T-helper 17 cell (primary cell): ENCODE measurements around the gene CDCP1. TPM values are rescaled to one million over a fixed set of nuclear protein-coding genes. Genes with fewer than 3 reads are reported as not detected.
"Not testable (repeated sequence)": the region's sequence is repeated elsewhere in the genome, so short reads cannot be mapped to it uniquely, and the experiment has no call there.

Source experiments
- ATAC-seq: fragments of 150-1000 bp; cut with Tn5 transposase; 2 replicates; pipeline ENCODE4 v1.10.0; 2021; ENCODE audit warnings: mild to moderate bottlenecking, moderate library complexity
- DNase-seq, 3 donors: peaks; one replicate each; pipeline versions ENCODE4 v3.0.0 to v3.0.0-alpha.2; 2020 to 2021
- H3K9me3 ChIP-seq: one replicate; pipeline ENCODE4 v1.7.0; 2013; ENCODE audit warnings: low read length, mild to moderate bottlenecking; ENCODE audit not compliant: control insufficient read depth, poor library complexity, severe bottlenecking
- H3K27ac Mint-ChIP-seq: one replicate; pipeline ENCODE4 v1.8.0; 2022; ENCODE audit warnings: mild to moderate bottlenecking, moderate library complexity, mixed read lengths
- H3K27me3 Mint-ChIP-seq: one replicate; pipeline ENCODE4 v1.8.0; 2022; ENCODE audit warnings: mixed read lengths
- H3K36me3 Mint-ChIP-seq: one replicate; pipeline ENCODE4 v1.8.0; 2022; ENCODE audit warnings: low read depth, mixed read lengths
- H3K4me1 Mint-ChIP-seq: one replicate; pipeline ENCODE4 v1.8.0; 2022; ENCODE audit warnings: mild to moderate bottlenecking, mixed read lengths
- H3K4me3 Mint-ChIP-seq: one replicate; pipeline ENCODE4 v1.8.0; 2022; ENCODE audit warnings: mild to moderate bottlenecking, moderate library complexity, mixed read lengths
- total RNA-seq, 4 donors: library from RNA in 2 of 4; stranded (reverse) in 2 of 4; gene quantifications; one replicate each; pipeline ENCODE4 v1.2.3 and lab custom pipeline; 2022 to 2026

Gene CDCP1
- total RNA-seq, 2 donors from 2014 or later: 0.31 to 0.32 TPM

DNA sequence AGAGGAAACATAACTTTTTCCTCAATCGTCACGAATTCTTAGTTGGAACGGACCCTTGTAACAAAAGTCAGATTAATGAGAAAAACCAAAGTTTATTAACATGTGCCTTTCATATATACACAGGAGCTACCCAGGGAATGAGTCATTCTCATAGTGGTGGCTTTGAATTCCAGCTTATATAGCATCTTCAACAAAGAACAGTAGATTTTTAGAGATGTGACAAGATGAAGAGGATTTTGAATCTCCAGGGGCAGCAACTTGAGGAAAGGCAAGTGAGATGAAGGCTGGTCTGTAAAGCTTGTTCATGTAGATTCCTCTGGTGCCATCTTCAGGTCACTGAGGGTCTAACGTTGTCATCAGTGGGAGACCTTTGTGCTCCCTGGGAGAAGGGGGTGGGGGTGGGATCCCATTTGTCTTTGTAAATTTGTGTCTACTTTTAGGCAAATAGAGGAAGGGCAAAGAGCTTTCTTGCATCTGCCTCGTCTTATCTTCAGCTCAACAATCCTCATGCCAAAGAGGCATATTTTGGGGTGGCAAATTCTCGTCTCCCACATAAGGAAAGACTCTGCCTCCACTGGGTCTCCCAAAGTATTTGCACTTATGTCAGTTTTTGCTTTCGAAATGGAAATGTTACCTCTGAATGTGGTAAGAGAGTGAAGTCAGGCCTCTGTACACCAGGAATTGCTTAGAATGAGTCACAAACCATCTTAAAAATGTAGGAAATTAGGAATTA is 90.6 kb downstream of the CDCP1 start:
- no peak overlapping the region for H3K27ac Mint-ChIP-seq
- H3K4me1 Mint-ChIP-seq: peaks cover 10% of the 10 kb centered on the region
- no peak for DNase-seq
- ATAC-seq: no peak
- H3K4me3 Mint-ChIP-seq: no peak overlapping the region
- no peaks in the 10 kb centered on the region for H3K36me3 Mint-ChIP-seq
- peaks cover 17% of the 10 kb centered on the region for H3K27me3 Mint-ChIP-seq
- no peaks in the 10 kb centered on the region for H3K9me3 ChIP-seq

DNA sequence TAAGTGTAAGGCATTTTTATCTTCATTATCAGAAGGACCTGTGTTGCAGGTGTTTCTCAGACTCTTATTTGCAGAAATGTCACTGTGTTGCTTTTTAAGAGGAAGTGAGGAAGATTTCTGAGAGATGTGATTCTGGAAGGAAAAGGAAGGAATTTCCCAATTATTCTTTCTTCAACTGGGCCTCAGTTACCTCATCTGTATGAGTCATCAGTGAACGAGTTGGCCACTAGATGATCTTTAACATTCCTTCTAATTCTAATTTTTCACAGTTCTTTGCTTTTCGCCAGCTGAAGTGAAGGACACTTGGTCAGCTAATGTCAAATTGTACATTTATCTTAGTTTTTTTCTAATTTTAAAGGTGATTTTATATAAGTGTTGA is 91.2 kb downstream of the CDCP1 start:
- H3K4me1 Mint-ChIP-seq: peaks cover 10% of the 10 kb centered on the region
- DNase-seq (no peak), ATAC-seq (no peak)
- no peak overlapping the region for H3K27ac Mint-ChIP-seq
- H3K9me3 ChIP-seq: no peaks in the 10 kb centered on the region
- peaks cover 21% of the 10 kb centered on the region for H3K27me3 Mint-ChIP-seq
- no peaks in the 10 kb centered on the region for H3K36me3 Mint-ChIP-seq
- H3K4me3 Mint-ChIP-seq: no peak overlapping the region

DNA sequence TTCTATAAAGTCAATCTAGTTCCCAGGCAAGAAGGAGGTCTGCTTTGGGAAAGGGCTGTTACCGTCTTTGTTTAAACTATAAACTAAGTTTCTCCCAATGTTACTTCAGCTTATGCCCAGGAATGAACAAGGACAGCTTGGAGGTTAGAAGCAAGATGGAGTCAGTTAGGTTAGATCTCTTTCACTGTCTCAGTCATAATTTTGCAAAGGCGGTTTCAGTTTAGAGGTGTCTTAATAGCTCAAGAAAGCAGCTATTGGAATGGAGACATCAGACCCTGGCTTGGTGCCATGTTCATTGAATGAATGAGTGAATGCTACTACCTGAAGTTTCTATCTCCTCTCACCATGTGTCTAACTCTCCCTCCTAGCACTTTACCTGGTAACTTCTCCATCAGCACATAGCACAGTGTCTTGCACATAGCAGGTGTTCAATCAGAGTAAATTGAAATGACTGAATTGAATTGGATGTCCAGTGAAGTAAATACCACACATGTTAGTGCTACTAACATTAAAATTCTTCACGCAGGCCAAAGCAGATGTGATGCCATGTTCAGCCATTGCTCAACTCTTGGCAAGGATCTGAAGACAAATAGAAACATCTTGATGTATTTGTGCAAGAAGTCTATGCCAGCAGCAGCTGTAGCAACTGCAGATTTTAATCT is 91.9 kb downstream of the CDCP1 start:
- Mint-ChIP-seq H3K4me3 (no peak overlapping the region), H3K27ac (no peak overlapping the region), H3K36me3 (no peaks in the 10 kb centered on the region), H3K27me3 (peaks cover 28% of the 10 kb centered on the region), H3K4me1 (peaks cover 10% of the 10 kb centered on the region)
- H3K9me3 ChIP-seq: no peaks in the 10 kb centered on the region
- DNase-seq: no peak
- no peak for ATAC-seq

DNA sequence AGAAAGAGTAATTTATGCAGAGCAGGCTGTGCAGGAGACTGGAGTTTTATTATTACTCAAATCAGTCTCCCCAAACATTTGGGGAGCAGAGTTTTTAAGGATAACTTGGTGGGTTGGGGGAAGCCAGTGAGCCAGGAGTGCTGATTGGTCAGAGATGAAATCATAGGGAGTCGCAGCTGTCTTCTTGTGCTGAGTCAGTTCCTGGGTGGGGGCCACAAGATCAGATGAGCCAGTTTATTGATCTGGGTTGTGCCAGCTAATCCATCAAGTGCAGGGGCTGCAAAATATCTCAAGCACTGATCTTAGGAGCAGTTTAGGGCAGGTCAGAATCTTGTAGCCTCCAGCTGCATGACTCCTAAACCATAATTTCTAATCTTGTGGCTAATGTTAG is 92.4 kb downstream of the CDCP1 start:
- H3K9me3 ChIP-seq, H3K36me3 Mint-ChIP-seq, H3K4me3 Mint-ChIP-seq, ATAC-seq, H3K4me1 Mint-ChIP-seq, DNase-seq, H3K27ac Mint-ChIP-seq: not testable (repeated sequence)
- peaks cover 33% of the 10 kb centered on the region for H3K27me3 Mint-ChIP-seq

DNA sequence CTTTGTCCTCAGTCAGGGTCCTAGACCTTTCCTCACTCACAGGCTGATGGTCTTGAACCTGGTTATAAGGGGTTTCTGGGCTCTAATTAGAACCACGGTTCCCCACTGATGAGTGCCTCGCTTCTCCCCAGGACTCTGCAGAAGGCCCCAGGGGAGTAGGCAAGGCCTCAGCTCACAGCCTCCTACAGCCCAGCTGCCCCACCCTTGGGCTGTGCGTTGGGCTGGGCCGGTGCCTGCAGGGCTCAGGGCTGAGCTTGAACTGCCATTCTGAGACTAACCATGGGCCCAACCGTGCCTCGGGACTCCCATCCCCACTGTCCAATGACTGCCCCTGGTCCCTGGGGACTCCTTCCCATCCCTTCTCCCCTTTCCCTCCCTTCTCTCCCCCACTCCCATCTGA is 94.5 kb downstream of the CDCP1 start:
- Mint-ChIP-seq H3K4me3 (no peak overlapping the region), H3K27me3 (peaks cover 49% of the 10 kb centered on the region), H3K4me1 (peaks cover 10% of the 10 kb centered on the region), H3K27ac (no peak overlapping the region), H3K36me3 (no peaks in the 10 kb centered on the region)
- ATAC-seq (no peak), DNase-seq (no peak)
- no peaks in the 10 kb centered on the region for H3K9me3 ChIP-seq

DNA sequence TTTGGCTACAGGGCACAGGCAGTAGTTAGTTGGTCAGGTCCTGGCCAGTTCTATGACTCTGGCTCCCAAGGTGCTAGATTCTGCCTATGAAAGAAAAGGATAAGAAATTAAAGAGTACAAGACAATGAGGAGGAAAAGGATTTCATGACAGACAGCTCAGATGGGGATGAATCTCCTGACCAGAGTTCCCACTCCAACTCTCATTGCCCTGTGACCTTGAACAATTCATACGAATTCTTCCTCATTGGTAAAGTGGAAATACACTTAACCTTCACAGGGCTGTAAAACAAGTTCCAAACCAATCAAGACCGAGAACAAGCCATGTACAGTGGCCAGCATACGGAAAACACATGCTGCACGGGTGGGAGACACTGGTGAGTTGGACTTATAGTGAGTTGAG is 96.4 kb downstream of the CDCP1 start:
- Mint-ChIP-seq H3K4me1 (peaks cover 13% of the 10 kb centered on the region), H3K36me3 (peaks cover 3% of the 10 kb centered on the region), H3K4me3 (no peak overlapping the region), H3K27me3 (peaks cover 56% of the 10 kb centered on the region), H3K27ac (no peak overlapping the region)
- no peak for DNase-seq
- no peak for ATAC-seq
- no peaks in the 10 kb centered on the region for H3K9me3 ChIP-seq

DNA sequence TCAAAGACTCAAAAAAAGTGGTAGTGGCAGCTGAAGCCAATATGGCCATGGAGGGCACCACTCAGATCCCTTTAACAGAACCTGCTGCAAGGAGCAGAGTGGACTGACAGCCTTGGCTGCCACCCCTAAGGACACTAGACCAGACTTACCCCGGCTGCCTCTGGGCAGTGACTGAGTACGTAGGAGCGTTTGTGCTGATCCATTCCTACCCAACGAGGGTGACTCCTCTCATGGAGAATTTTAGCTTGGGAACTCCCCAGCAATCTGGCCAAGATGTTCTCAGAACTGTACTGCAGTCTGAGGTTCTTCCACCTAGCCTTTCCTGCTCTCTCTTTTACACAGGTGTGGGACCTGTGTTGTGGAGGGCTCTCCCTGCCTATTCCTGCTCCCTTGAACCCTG is 97.9 kb downstream of the CDCP1 start:
- ATAC-seq: no peak
- H3K36me3 Mint-ChIP-seq: peaks cover 3% of the 10 kb centered on the region
- no peak overlapping the region for H3K4me3 Mint-ChIP-seq
- peaks cover 3% of the 10 kb centered on the region for H3K4me1 Mint-ChIP-seq
- no peak overlapping the region for H3K27ac Mint-ChIP-seq
- no peaks in the 10 kb centered on the region for H3K9me3 ChIP-seq
- peaks cover 51% of the 10 kb centered on the region for H3K27me3 Mint-ChIP-seq
- no peak for DNase-seq

DNA sequence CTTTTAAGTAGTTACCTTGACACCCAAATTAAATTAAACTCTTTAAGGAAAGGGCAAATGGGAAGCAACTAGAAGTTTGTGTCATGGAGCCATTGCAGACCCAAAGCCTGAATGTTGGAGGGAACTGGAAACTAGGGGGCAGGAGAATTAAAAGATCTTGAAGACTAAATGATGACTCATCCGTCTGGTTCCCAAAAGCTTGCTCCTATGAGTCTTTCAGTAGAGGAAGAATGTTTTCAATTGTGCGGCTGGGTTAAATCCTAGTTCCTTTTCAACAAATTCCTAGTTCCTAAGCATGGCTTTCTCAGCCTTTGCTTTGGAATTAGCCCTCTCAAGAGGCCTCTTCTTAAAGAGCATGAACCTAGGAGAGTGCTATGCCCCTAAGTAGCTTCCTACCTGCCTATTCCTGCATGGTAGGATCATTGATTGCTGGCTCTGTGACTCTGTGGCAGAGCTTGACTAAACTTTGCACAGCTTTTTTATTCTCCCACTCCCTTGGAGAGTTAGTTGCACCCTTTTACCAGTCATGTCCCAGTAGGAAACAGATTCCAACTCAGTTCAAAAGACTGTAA is 102.4 kb downstream of the CDCP1 start:
- DNase-seq (no peak), ATAC-seq (no peak)
- no peaks in the 10 kb centered on the region for H3K9me3 ChIP-seq
- Mint-ChIP-seq H3K36me3 (peaks cover 3% of the 10 kb centered on the region), H3K27me3 (peaks cover 28% of the 10 kb centered on the region), H3K4me3 (no peak overlapping the region), H3K4me1 (peaks cover 19% of the 10 kb centered on the region), H3K27ac (no peak overlapping the region)

DNA sequence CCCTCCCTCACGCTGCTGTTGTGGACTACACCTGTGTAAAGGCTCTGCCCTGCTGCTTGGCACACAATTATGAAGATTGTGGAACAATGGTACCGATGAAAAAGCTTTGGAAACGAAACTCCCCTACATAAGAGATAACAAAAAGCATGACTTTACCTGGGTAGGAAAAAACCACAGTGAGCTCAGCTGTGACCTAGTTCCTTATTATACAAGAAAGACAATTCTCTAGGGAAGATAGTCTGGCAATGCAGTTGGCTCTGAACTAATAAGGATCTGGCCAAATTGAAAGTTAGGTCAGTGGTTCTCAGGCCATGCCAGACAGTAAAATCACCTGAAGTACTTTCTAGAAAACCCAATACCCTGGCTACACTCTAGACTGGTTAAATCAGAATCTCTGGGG is 104.0 kb downstream of the CDCP1 start:
- no peak for DNase-seq
- no peak overlapping the region for H3K27ac Mint-ChIP-seq
- H3K9me3 ChIP-seq: no peaks in the 10 kb centered on the region
- H3K4me1 Mint-ChIP-seq: peaks cover 23% of the 10 kb centered on the region
- H3K27me3 Mint-ChIP-seq: peaks cover 17% of the 10 kb centered on the region
- no peak overlapping the region for H3K4me3 Mint-ChIP-seq
- no peak for ATAC-seq
- H3K36me3 Mint-ChIP-seq: peaks cover 3% of the 10 kb centered on the region

DNA sequence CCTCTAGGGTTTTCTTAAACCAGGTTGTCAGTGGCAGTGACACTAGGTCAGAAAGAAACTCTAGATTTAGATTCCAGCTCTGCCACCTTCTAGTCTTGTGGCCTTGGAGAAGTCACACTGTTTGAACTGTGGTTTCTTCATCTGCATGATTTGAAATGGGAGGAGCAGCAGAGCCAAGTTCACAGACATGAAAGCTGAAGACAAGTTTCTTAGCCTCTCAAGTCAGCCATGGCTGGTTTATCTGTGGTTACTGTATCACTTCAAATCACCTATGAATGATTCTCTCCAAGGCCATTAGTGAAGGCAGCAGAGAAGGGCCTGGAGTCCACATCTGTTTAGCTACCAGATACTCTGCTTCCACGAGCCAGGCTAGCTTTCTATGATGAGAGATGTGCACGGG is 104.5 kb downstream of the CDCP1 start:
- H3K9me3 ChIP-seq: no peaks in the 10 kb centered on the region
- Mint-ChIP-seq H3K27ac (no peak overlapping the region), H3K4me1 (peaks cover 23% of the 10 kb centered on the region), H3K36me3 (peaks cover 3% of the 10 kb centered on the region), H3K27me3 (peaks cover 17% of the 10 kb centered on the region), H3K4me3 (no peak overlapping the region)
- DNase-seq: no peak
- no peak for ATAC-seq

DNA sequence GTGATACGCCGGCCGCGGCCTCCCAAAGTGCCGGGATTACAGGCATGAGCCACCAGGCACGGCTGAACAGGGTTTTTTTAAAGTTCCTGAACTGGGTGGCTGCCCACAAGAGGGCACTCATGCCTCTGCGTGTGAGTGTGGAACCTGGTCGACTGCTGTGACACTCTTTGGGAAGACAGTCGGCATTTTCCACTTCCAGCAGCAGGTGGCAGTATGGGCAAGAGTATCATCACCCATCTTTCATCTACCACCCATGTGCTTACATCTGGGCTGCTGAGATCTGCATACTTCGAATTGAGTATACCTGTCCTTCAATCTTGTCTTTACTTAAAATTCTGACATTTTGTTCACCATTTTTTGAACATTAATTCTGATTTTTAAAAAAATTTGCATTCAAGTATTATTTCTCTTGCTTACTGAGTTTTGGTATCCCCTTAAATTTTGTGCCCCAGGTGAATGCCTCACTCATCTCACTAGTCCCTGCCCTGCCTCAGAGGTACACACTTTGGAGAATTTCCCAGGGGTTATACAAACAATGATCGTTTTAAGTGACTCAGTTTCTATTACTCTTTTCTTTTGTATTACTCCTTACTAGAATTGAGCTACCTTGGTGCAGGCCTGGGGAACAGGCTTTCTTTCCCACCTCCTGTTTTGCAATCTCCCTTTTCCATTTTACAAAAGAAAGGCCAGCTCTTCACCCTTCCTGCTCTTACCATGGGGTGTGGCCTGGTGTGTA is 108.3 kb downstream of the CDCP1 start:
- peak overlapping the region; percentile 87 for H3K4me3 Mint-ChIP-seq
- H3K27ac Mint-ChIP-seq: peak overlapping the region; percentile 84
- H3K4me1 Mint-ChIP-seq: peaks cover 45% of the 10 kb centered on the region

DNA sequence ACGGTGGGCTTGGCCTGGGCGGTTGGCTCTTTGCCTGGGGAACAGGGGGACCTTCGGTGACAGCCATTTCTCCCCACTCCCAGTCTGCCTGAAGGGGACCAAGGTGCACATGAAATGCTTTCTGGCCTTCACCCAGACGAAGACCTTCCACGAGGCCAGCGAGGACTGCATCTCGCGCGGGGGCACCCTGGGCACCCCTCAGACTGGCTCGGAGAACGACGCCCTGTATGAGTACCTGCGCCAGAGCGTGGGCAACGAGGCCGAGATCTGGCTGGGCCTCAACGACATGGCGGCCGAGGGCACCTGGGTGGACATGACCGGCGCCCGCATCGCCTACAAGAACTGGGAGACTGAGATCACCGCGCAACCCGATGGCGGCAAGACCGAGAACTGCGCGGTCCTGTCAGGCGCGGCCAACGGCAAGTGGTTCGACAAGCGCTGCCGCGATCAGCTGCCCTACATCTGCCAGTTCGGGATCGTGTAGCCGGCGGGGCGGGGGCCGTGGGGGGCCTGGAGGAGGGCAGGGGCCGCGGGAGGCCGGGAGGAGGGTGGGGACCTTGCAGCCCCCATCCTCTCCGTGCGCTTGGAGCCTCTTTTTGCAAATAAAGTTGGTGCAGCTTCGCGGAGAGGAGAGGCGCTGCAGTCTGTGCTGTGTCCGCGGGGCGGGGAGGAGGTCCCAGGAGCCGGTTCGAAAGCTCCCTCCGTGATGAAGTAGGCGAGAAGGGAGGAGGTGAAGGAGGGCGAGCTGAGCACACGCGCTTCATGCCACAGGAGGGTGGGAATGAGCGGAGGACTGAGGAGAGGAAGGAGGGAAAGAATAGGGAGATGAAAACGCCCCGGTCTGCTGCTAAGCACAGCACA is 110.5 kb downstream of the CDCP1 start:
- H3K27ac Mint-ChIP-seq: peak overlapping the region; percentile 66
- peaks cover 34% of the 10 kb centered on the region for H3K4me1 Mint-ChIP-seq
- DNase-seq (peak in 1 of 3 donors; percentile 15), ATAC-seq (peak; percentile 20)
- H3K9me3 ChIP-seq: no peaks in the 10 kb centered on the region
- H3K27me3 Mint-ChIP-seq: peaks cover 42% of the 10 kb centered on the region
- H3K36me3 Mint-ChIP-seq: peaks cover 2% of the 10 kb centered on the region
- H3K4me3 Mint-ChIP-seq: peak overlapping the region; percentile 87

More for the DNA sequence above, 108.3 kb downstream of the CDCP1 start:
- no peaks in the 10 kb centered on the region for H3K9me3 ChIP-seq
- Mint-ChIP-seq H3K36me3 (no peaks in the 10 kb centered on the region), H3K27me3 (peaks cover 36% of the 10 kb centered on the region)
- peak; percentile 63 to 88 (median 76) for DNase-seq
- peak; percentile 96 for ATAC-seq
